Activated CD4-positive, alpha-beta T cell treated with anti-CD3 and anti-CD28 coated beads, Interleukin-2, amount 50 U/mL, for 16 hours (primary cell): ENCODE results near the gene EPB41L4B.

Experiments used
- DNase-seq: peaks from one replicate; pipeline ENCODE4 v3.0.0-alpha.2; 2020

The EPB41L4B gene

DNA sequence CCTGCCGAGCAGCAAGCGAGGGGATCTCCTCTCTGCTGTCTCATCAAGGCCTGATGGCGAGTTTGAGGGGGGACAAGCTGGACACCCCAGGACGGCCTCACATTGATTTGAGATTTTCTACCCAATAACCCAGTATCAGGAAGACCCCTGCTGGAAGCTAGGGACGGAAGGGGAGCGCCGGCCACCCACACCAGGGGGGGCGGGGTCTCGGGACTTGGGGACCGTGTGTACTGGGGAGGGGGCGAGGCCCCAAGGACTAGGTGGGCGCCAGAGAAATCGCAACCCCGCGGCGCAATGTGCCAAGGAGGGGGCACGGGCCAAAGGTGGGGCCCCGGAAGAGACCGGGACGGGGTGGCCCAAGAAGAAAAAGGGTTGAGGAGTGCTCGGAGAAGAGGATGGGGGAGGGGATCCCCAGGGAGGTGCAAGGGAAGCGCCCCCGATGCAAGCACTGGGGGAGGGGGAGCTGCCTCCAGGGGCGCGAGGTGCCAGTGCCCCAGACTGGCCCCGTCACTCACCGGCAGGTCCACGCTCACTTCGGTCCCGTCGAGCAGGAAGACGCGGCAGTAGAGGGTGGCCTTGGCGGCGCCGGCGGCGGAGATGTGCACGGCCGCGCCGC is 1.1 kb downstream of the EPB41L4B start:
- no peak for DNase-seq

DNA sequence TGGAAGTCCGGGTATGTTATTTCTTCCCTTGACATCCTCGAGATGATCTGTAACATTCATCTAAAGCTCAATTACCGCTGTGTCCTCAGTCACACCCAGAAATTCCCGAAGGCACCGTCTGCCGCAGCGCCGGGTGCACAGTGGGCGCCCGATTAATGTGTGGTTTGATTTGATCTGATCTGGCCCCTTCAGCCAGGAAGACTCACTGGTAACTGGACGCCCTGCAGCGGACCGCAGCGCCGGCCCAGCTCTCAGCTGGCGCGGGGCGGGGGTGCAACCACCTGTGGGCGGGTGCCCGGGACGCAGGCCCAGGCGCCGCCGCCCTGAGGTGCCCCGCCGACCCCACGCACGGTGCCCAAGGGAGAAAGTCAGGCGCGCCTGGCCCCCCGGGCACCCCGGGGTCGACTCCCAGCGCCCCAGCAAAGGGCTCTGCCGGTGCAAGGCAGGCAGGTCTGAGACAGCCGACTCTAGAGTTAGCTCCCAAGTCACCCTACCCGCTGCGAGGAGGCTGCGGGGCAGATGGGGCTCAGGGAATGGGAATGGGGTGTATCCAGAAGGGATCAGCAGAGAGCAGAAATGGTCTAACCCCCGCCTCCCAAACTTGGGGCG is 1.7 kb downstream of the EPB41L4B start:
- DNase-seq = no peak

DNA sequence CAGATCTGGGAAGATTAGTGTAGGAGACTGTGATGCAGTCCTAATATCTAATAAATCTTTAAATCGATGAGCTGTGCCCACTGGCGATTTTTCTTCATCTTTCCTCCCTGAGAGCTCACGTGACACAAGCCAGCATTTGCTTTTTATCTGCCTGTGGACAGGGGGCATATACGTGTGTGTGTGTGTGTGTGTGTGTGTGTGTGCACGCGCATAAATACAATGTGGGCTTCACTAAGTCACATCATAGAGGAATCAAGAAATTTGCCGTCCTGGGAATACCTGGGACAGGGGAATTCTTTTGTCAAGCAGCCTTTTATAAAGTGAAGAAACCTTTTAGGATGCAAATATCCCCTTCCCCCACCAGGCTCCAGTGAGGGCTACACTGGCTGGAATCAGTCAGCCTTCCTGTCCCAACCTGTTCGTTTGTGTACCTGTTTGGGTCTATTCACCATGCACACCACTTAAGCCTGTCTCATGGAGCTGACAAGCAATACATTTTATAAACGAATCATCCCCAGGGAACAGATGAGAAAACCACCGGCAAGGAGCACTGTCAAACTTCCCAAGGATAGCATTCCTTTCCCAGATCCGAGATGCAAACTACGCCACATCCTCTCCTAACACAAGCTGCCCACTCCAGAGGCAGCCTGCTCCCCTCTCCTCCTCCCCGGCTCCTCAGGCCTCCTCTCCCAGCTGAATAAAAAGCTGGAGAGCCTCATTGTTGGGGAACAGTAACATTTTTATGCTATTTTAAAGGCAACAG is 2.7 kb downstream of the EPB41L4B start:
- no peak for DNase-seq

DNA sequence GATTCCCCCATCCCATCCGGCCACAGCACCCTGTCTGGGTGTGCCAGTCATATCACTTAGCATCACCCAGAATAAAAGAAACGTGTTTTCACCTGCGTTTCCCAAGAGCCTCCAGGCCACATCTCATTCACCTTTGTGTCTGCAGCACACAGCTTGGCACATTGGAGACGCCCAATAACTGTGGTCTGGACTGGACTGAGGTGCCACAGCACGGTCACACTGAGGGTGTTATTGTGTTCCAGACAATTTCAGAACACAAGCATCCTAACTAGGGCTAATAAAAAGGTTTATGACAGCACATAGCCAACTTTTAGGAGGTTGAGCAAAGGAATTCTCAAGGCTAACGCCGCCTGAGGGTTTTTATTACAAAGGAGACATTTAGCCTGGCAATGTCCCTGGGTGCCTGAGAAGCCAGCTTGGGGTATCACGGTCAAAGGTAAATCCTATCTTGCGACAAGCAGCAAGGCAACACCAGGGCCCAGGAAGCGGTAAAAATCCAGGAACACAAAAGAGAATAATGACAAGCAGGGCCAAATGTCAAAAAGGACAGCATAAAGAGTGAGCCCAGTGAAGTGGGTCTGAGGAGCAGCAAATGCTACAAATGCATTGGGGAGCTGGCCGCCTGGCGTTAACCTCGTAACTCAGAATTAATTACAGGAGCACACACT is 3.4 kb downstream of the EPB41L4B start:
- no peak for DNase-seq

DNA sequence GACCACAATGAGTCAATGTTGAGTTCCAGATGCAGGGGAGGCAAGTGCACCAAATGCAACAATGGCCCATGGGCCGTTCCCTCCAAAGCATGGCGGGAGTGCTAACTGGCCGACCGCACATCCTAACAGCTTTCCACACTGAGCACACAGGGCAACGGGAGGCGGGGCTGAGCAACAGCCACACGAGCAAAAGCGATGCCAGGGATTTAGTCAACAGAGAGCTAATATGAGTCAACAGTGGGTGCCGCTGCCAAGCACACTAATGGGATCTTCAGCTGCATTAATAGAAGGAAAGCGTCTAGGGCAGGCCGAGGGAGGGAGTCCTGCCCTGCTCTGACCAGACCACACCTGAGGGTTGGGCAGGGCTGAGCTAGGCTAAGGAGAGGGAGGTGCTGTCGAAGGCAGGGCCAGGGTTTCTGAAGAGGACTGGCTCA is 4.6 kb downstream of the EPB41L4B start:
- DNase-seq = no peak

DNA sequence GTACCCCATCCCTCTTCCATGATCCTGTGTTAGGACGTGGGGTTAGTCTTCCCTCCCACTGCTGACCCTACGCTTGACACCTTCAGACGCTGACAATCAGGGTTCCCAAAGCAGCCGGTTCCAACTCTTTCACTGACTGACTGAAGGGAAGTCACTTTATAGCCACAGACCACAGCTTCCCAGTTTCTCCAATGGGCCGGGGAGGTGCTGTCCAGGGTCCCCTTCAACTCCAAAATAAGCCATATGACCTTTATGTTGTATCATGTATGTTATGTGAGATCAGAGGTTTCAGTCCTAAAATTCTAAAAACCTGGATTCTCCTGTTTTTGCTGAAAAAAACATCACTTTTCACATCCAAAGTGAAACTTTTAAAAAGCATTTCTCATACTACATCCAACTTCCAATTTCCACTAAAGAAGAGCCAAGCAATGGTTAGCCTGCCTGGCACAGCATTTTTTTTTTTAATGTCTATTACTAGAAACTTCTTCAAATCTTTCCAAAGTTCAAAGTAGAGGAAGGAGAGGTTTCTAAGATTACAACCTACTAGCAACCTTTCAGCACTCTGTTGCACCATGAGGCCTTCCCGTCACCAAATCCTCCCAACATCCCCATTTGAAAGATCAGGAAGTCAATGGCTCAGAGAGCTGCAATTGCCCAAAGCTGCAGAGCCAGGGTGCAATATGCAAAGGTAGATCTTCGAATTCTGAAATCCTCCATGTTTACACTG is 5.2 kb downstream of the EPB41L4B start:
- no peak for DNase-seq

DNA sequence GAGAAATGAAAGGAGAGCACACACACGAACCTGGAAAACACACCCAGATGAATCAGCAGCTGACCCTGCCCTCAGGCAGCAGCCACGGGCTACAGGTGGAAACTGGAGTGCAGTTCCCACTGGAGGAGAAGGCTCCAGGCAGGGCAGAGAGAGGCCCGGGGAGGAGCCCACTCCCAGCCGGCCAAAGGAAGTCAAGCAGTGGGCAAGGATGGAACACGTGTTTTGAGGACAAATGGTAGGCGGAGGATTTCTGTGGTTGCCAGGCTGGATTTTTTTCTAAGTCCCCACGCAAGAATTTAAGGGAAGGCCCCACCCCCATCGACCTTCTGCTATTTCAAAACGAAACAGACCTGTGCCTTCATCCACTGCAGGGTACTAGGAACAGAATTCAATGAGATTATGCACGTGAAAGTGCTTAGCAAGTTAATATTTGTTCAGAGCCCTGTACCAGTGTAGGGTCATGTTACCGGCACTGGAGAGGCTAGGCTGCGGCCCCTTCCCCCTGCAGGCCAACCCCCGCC is 6.8 kb downstream of the EPB41L4B start:
- no peak for DNase-seq

DNA sequence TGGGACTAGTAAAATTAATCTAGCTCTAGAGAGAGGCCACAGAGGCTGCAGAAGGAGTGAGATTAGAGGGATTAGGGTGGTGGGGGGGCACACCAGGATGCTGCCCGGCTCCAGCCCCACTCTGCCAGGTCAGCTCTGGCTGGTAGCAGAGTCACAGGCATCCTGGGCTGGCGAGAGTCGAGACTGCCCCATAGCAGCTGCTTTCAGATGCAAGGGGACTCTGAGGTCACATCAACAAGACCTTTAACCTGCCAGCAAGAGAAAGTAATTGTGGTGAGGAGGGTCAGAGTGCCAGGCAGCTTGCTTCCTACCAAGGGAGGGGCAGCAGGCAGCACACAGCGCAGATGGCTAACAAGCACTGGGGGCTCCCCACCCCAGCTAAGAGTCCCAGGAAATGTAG is 7.5 kb downstream of the EPB41L4B start:
- no peak for DNase-seq

DNA sequence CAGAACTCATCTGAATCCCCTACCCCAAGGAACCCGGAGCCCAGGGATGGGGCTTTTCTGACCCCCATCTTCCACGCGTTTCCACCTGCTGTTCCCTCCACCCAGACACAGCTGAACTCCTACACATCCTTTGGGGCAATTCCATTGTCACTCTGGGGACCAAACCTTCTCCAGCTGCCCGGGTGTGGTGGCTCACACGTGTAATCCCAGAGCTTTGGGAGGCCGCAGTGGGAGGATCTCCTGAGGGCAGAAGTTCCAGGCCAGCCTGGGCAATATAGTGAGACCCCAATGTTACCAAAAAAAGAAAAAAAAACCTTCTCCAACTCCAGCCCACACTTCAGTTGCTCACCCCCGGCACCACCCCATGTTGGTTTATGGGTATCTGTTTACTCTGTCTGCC is 8.1 kb downstream of the EPB41L4B start:
- DNase-seq = no peak

DNA sequence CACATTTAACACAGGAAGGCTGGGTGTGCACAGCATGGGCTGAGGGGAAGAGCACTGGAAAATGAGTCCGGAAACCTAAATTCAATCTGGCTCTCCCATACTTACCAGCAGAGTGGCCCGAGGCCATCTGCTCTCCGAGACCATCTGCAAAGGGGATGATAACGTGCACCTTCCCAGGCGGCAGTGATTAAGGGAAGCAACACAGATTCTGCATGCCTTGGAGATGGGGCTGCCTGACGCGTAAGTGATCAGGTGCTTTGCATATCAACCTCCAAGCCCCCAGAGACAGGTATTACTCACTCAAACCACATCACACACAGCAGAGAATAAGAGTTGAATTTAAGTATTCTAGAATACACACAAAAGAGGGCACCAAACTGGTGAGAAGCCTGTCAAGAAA is 9.1 kb downstream of the EPB41L4B start:
- no peak for DNase-seq

DNA sequence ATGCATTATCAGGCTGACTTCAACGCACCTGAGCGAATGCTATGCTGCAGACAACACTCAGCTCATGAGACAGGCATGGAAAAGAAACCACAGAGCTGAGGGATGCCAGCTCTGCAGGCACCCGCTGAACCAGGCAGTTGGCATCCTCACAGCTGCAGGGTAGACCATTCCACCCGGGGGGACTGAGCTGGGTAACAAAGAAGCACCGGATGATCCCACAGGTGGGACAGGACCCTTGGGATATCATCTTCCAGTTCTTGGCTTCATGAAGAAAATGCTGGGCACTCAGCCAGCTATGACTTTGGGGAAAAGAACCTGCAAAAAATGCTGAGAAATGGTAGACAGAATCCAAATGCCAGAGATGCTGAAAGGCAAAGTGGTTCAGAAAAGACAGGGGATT is 9.6 kb downstream of the EPB41L4B start:
- DNase-seq = no peak

DNA sequence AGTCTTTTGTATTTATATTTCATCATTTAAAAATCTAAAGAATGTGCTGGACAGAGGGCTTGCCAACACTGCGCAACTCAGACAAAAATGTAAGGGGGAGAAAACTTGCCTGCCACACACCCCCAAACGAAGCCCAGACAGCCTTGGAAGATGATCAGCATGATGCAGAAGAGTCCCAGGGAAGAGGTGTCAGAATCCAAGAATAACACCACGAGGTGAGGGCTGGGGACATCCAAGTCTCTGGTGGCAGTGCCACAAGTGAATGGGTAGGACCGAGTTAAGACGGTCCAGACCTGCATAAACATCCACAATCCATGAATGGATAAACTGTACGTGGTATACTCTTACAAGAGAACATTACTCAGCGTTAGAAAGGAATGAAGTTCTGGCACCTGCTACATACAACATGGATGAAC is 10.4 kb downstream of the EPB41L4B start:
- no peak for DNase-seq

DNA sequence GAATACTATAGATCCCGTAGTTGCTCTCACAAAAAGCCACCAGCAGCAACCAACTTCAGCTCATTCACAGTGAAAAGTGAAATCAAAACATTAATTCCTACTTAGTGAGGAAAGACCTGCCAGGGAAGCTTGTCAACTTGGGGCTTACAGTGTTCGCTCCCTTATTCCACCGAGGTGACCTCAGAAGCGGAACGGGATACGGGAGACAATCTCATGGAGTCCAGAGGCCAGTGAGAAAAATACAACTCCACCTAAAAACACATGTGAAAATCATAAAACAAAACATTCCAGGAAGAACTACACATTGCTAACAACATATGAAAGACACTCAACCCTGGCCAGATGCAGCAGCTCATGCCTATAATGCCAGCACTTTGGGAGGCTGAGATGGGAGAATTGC is 11.6 kb downstream of the EPB41L4B start:
- DNase-seq = no peak

DNA sequence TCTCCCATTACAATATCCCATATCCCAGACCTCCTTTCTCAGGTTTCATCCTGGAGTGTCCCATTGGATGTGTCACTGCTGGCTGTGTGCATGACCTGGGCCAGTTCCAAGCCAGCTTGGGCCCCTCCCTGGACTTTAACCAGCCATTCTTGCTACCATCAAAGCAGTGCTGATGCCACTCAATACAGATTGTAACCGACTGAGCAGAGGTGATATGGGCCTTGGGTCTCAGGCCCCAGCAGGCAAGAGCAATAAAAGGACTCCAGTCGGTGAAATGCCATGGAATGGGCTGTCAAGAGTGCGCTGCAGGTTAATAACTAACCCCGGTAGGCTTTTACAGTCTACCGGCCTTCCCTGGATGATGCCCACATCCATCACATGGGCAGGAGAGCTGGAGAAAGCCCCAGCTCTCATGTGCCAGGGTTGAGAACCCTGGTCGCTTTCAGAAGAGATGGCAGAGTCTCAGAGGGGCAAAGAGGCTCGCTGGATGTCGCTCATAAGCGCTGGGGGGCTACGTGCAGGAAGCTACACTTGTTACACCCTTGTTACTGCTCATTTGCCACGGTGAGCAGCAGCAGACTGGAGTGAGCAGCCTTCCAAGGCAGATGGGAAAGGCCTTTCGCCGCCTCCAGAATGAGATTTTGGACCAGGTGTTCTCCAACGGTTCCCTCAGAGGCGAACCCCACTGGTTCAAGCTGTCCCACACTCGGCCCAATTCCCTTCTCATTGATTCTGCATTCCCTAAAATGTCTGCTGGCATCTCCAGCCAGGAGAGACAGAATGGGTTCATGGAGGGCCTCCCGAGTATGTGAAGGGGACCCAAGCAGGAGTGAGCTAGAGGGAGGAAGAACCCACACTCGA is 13.2 kb downstream of the EPB41L4B start:
- no peak for DNase-seq

DNA sequence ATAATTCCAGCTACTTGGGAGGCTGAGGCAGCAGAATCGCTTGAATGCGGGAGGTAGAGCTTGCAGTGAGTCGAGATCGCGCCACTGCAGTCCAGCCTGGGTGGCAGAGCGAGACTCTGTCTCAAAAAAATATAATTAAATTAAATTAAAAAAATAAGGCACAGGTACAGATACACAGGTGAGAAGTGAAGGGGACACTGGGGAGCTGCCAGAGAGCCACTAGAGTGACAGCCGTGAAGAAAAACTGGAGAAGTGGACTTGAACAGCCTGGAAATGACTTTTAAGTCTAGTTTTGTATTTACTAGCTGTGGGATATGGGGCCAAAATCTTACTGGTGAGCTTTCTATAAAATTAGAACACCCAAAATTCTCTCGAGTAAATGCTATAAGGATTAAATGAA is 15.1 kb downstream of the EPB41L4B start:
- no peak for DNase-seq

DNA sequence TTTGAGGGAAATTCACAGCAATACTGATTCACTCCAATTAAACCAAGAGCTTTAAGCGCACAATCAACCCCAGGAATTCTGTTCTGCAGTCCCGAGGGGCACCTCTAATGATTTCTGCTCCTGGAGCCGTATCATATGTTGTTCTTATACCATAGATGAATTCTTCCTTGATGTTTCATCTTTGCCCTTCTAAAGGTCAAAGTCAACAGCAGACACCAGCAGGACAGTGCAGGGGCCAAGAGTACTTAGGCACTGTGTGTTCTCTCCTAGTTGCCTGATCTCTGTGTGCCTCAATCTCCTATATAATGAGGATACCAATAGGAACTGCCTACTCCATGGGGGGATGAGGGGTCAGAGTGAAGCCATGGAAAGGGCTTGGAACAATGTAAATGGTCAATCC is 16.5 kb downstream of the EPB41L4B start:
- DNase-seq = no peak

DNA sequence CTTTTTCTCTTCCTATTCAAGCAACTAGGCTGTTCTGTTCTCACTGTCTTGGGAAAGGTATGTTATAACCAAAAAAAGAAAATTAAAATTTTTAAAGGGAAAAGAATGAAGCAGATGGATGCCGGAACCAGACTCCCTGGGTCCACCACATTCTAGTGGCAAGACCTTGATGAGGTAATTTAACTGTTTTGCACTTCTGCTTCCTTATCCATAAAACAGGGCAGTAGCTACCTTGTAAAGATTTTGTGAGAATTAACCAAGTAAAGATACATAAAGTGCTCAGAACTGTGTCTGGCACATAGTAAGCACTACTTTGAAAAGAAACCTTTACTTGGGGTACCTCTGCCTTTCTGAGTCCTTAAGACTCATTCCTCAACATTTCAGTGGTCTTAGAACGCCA is 17.0 kb downstream of the EPB41L4B start:
- DNase-seq = no peak

DNA sequence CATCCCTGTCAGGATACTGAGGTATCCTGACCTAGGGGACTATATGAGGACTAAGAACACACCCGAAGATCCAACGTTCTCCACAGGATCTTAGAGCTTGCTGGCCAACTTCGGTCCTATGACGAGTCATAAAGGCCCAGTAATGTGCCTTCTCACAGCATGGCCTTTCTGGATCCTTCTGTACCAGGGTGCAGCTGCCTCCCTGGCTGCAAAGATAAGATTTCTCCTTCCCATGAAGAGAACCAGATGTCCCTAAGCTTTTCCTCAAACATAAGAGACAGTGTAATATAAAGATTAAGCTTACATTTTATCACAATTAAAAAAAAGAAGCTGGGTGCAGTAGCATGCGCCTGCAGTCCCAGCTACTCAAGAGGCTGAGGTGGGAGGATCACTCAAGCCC is 18.3 kb downstream of the EPB41L4B start:
- DNase-seq = no peak

DNA sequence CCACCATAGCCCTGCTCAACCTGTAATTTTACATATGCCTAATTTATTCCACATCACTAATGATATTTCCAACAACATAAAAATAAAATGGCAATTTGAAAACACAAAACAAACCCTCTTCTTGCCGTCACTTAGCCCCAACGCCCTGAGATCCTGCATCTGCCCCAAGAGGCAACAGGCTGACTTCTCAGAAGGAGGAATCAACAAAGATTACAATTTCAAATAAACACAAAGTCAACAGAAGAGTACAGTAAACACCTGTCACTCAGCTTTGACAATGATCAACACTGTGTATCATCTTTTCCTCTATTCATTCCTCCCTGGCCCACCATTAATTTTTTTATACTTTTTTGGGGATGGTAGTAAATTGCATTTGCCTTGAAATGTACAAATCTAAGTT is 19.8 kb downstream of the EPB41L4B start:
- no peak for DNase-seq

DNA sequence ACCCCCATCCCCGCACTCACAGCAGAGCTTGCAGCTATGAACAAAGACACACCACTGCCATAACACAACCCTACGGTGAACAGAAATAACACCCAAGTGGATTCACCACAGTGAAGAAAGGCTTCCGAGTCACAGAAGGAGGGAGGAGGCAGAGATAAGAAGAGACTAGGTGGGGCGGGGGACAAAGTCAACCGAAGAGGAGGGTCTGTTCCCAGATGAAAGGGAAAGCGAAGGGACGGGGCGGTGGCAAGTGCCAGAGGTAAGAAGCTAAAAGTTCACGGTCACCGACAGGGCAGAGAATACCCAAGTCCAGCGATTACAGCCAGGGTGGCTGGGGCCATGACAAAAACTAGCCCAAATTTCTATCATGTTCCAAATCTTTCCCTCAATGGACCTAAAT is 21.0 kb downstream of the EPB41L4B start:
- DNase-seq = no peak

DNA sequence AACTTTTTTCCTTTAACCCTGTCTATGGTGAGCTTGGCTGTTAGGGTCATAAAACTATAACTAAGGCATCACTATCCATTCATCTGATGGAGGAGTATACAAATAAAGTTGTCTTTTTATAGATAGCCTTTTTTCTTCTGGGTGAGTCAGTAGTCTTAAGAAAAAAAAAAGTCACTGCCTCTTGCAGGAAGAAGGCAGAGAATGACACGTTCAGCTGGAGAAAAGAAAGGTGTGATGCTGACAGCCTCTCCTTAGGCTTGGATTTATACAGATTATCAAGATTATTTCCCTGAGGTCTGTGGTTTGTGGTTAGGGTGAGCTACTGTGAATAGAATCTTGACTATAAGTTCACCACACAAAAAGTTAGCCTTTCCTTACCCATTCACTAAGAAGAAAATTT is 23.0 kb downstream of the EPB41L4B start:
- no peak for DNase-seq
